Measurements from ENCODE around the gene ADAMTSL5. TPM values are rescaled to one million over a fixed set of nuclear protein-coding genes. Genes with fewer than 3 reads are reported as not detected.

ADAMTSL5 gene
- total and polyA plus RNA-seq, 4 donors, result 0.09 to 1.8 (median 1.1) TPM

- DNase-seq (ENCODE audit: low spot score), result no peak
- no peak for TF ChIP-seq JUND (IDR thresholded peaks at IDR 0.05)
- no peak for TF ChIP-seq RXRA (IDR thresholded peaks at IDR 0.05)
- no peak for TF ChIP-seq NR2F2 (IDR thresholded peaks at IDR 0.05)
- no peak for TF ChIP-seq GABPA (IDR thresholded peaks at IDR 0.05 in 1 of 2, conservative IDR thresholded peaks at IDR 0.05 in 1 of 2)
- no peak for TF ChIP-seq EGR1 (IDR thresholded peaks at IDR 0.05; ENCODE audit: low read depth in 2 of 2)
- TF ChIP-seq SP1 (IDR thresholded peaks at IDR 0.05), result no peak
- no peak for TF ChIP-seq MAX (IDR thresholded peaks at IDR 0.05)
- TF ChIP-seq YY1 (IDR thresholded peaks at IDR 0.05), result no peak
- no peak for TF ChIP-seq ZBTB33 (IDR thresholded peaks at IDR 0.05)
- TF ChIP-seq FOXA2 (IDR thresholded peaks at IDR 0.05), result no peak
- TF ChIP-seq TAF1 (conservative IDR thresholded peaks at IDR 0.05), result no peak
- no peak for TF ChIP-seq HNF4G (IDR thresholded peaks at IDR 0.05)
- TF ChIP-seq HNF4A (conservative IDR thresholded peaks at IDR 0.05), result no peak
- no peak for TF ChIP-seq ATF3 (IDR thresholded peaks at IDR 0.05)
- no peak for TF ChIP-seq FOXA1 (IDR thresholded peaks at IDR 0.05)
- no peak for TF ChIP-seq REST (IDR thresholded peaks at IDR 0.05)
- no peak for TF ChIP-seq RAD21 (IDR thresholded peaks at IDR 0.05)
- TF ChIP-seq CTCF (IDR thresholded peaks at IDR 0.05; ENCODE audit: low read depth, low read length, missing input control), result no peak
- H3K9ac ChIP-seq (ENCODE audit: low read depth in 1 of 2, low read length in 2 of 2), result no peak overlapping the region
- H3K9me3 ChIP-seq (ENCODE audit: control insufficient read depth in 4 of 4, low read length in 3 of 4), result no peaks in the 10 kb centered on the region
- 82% methylated on average over 17 of the region's 17 CpGs for WGBS
- H3K27me3 ChIP-seq (ENCODE audit: control insufficient read depth in 4 of 4, insufficient read depth in 4 of 4, low read length in 3 of 4), result no peaks in the 10 kb centered on the region
- H3K4me1 ChIP-seq (ENCODE audit: control insufficient read depth in 4 of 4, insufficient read depth in 4 of 4, low read length in 3 of 4), result no peaks in the 10 kb centered on the region
- peaks cover 0 to 3% (median 0%) of the 10 kb centered on the region in 4 donors for H3K36me3 ChIP-seq (ENCODE audit: control insufficient read depth in 4 of 4, insufficient read depth in 3 of 4, low read depth in 1 of 4, low read length in 3 of 4)
- H3K27ac ChIP-seq (ENCODE audit: low read depth in 1 of 2, low read length in 2 of 2), result no peak overlapping the region
- H3K4me3 ChIP-seq (ENCODE audit: low read depth in 1 of 3, low read length in 3 of 3), result no peak overlapping the region
Measured at GRCh38 chr19:1551068-1552040, 38.5 kb upstream of the ADAMTSL5 start.

Data from liver (tissue), 9 donors.